HG03575 (cell line): ENCODE results near the gene CLCNKA.
"Not testable (repeated sequence)": the region's sequence is repeated elsewhere in the genome, so short reads cannot be mapped to it uniquely, and the experiment has no call there.

Experiments used
- ATAC-seq: cut with Tn5 transposase; IDR thresholded peaks from one replicate; pipeline ENCODE4 v1.9.1; 2021; ENCODE audit not compliant: unreplicated experiment, insufficient number of reproducible peaks, low FRiP score; ENCODE audit errors: extremely low read depth

CLCNKA gene

GRCh38 chr1:16021681-16022080 is at the start of gene CLCNKA:
TSS of gene CLCNKA (plus strand) at chr1:16022036. CDS start at chr1:16022620, 584 bp downstream.
- no peak for ATAC-seq

- no peak for ATAC-seq
Observed at GRCh38 chr1:15972409-15972808, 49.4 kb upstream of the CLCNKA start.

- no peak for ATAC-seq
Observed at GRCh38 chr1:15973772-15974171, 48.1 kb upstream of the CLCNKA start.

- ATAC-seq: no peak
Observed at GRCh38 chr1:15974855-15975254, 47.0 kb upstream of the CLCNKA start.

GRCh38 chr1:15975358-15975804 is 46.5 kb upstream of the CLCNKA start:
- no peak for ATAC-seq

GRCh38 chr1:15975805-15976680 is 45.8 kb upstream of the CLCNKA start, which contains the start of gene ZBTB17:
TSS of gene ZBTB17 (minus strand) at chr1:15976101. CDS start at chr1:15948495, 27,606 bp downstream.
- ATAC-seq: peak; percentile 39

- ATAC-seq: not testable (repeated sequence)
Observed at GRCh38 chr1:15977947-15978346, 43.9 kb upstream of the CLCNKA start.

- ATAC-seq: no peak
Observed at GRCh38 chr1:15981679-15982078, 40.2 kb upstream of the CLCNKA start.

GRCh38 chr1:15983275-15983674 is 38.6 kb upstream of the CLCNKA start:
- ATAC-seq: no peak

- no peak for ATAC-seq
Observed at GRCh38 chr1:15985611-15986297, 36.1 kb upstream of the CLCNKA start.

GRCh38 chr1:15988856-15989736 is 32.7 kb upstream of the CLCNKA start:
- ATAC-seq: no peak

- ATAC-seq: no peak
Observed at GRCh38 chr1:15989776-15990175, 32.1 kb upstream of the CLCNKA start.

GRCh38 chr1:15991427-15992186 is 30.2 kb upstream of the CLCNKA start:
- ATAC-seq: no peak

- ATAC-seq: no peak
Observed at GRCh38 chr1:15992187-15992553, 29.7 kb upstream of the CLCNKA start.

GRCh38 chr1:15992582-15993500 is 29.0 kb upstream of the CLCNKA start:
- no peak for ATAC-seq

GRCh38 chr1:15993666-15994065 is 28.2 kb upstream of the CLCNKA start:
- ATAC-seq: no peak

GRCh38 chr1:15994081-15994480 is 27.8 kb upstream of the CLCNKA start:
- ATAC-seq: no peak
